Common myeloid progenitor, CD34-positive (primary cell): ENCODE results near the gene ZNF839.
"Not testable (repeated sequence)": the region's sequence is repeated elsewhere in the genome, so short reads cannot be mapped to it uniquely, and the experiment has no call there.

Experiments used
- CTCF ChIA-PET: fragments of 350-600 bp; sonication (Branson Sonifier 250); formaldehyde crosslinking; loops from one replicate; lab custom pipeline; 2021; ENCODE audit warnings: antibody characterized with exemption; lab: Charles Lee
- POLR2A ChIA-PET: fragments of 350-600 bp; sonication (Branson Sonifier 250); formaldehyde crosslinking; loops from one replicate; lab custom pipeline; 2021; ENCODE audit warnings: antibody characterized with exemption; lab: Charles Lee
- DNase-seq, 3 donors: peaks; one replicate each; pipeline versions ENCODE4 v3.0.0 to v3.0.0-alpha.2; 2013
- H3K27ac ChIP-seq, 2 experiments: 1 replicate in 1 of 2; 2 replicates in 1 of 2; pipeline ENCODE4 v1.7.0; 2013; ENCODE audit warnings: inconsistent platforms in 2 of 2, low read length in 2 of 2, mild to moderate bottlenecking in 2 of 2, low read depth in 1 of 2, moderate library complexity in 1 of 2; ENCODE audit not compliant: severe bottlenecking in 2 of 2, insufficient read depth in 1 of 2, poor library complexity in 1 of 2
- H3K27me3 ChIP-seq, 5 experiments: replicated peaks in 2 of 5; 1 replicate in 3 of 5; 2 replicates in 2 of 5; pipeline versions ENCODE4 v1.6.1 to v1.7.0; 2013; ENCODE audit warnings: low read length in 4 of 5, mild to moderate bottlenecking in 2 of 5, moderate library complexity in 2 of 5, inconsistent platforms in 1 of 5; ENCODE audit not compliant: insufficient read depth in 5 of 5, control insufficient read depth in 4 of 5
- H3K36me3 ChIP-seq, 4 experiments: 1 replicate in 2 of 4; 2 replicates in 2 of 4; pipeline versions ENCODE4 v1.6.1 to v1.7.0; 2013; ENCODE audit warnings: low read length in 3 of 4, control low read depth in 1 of 4, mild to moderate bottlenecking in 1 of 4; ENCODE audit not compliant: control insufficient read depth in 4 of 4, insufficient read depth in 4 of 4
- H3K4me1 ChIP-seq, 4 experiments: 1 replicate in 3 of 4; 2 replicates in 1 of 4; pipeline versions ENCODE4 v1.6.1 to v1.7.1; 2013; ENCODE audit warnings: low read length in 3 of 4, mild to moderate bottlenecking in 3 of 4, control low read depth in 1 of 4, inconsistent platforms in 1 of 4, moderate library complexity in 1 of 4; ENCODE audit not compliant: control insufficient read depth in 4 of 4, insufficient read depth in 4 of 4; ENCODE audit errors: control extremely low read depth in 1 of 4
- H3K4me3 ChIP-seq, 7 experiments: 1 replicate in 4 of 7; 2 replicates in 3 of 7; pipeline versions ENCODE4 v1.5.1 to v1.7.0; 2013; ENCODE audit warnings: mild to moderate bottlenecking in 7 of 7, low read length in 6 of 7, moderate library complexity in 6 of 7, inconsistent platforms in 2 of 7, low read depth in 2 of 7, control low read depth in 1 of 7; ENCODE audit not compliant: insufficient read depth in 4 of 7, control insufficient read depth in 1 of 7; ENCODE audit errors: extremely low read depth in 1 of 7
- H3K9me3 ChIP-seq, 5 experiments: 1 replicate in 4 of 5; 2 replicates in 1 of 5; pipeline versions ENCODE4 v1.6.1 to v1.7.1; 2013; ENCODE audit warnings: low read length in 4 of 5, mild to moderate bottlenecking in 2 of 5, inconsistent platforms in 1 of 5, low read depth in 1 of 5, moderate library complexity in 1 of 5; ENCODE audit not compliant: control insufficient read depth in 4 of 5, insufficient read depth in 2 of 5; ENCODE audit errors: control extremely low read depth in 1 of 5
- whole genome bisulfite sequencing: methylation state at CpG from one replicate; pipeline ENCODE4 v1.1.5; 2013; ENCODE audit not compliant: insufficient coverage; 5-methylcytosine and 5-hydroxymethylcytosine counted together

ZNF839 gene

DNA sequence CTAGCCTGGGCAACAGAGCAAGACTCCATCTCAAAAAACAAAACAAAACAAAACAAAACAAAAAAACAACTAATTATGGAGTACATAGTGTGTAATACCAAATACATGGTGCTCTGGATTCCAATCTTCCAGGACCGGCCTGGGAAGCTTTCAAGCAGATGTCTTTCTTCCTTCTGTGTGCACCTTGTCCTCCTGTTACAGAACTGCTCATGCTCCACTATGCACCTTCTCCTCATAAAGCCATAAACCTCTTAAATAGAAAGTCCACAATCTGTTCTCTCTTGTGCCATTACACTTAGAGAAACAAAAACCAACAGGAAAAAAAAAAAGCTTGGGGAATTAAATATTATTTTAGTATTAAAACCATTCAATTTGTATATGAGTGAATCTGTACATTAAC, 27.1 kb upstream of the ZNF839 start:
- DNase-seq = no peak
- POLR2A ChIA-PET = interaction anchor here (0.6 kb wide), 1 partner anchor 1918 kb away, joined by 4 read pairs; a partner anchor contains a TSS
- CTCF ChIA-PET = interaction anchor here (0.7 to 2.2 kb wide), 3 partner anchors 8 to 22 kb away, joined by 3 to 6 read pairs (median 3); no protein-coding TSS in a partner anchor

GRCh38 chr14:102293781-102294180, 25.8 kb upstream of the ZNF839 start:
- no peak overlapping the region for H3K27ac ChIP-seq
- no peaks in the 10 kb centered on the region for H3K36me3 ChIP-seq
- 96% methylated on average over 4 of the region's 6 CpGs for WGBS
- POLR2A ChIA-PET = no interaction called here
- DNase-seq = no peak
- H3K9me3 ChIP-seq = no peaks in the 10 kb centered on the region
- H3K4me1 ChIP-seq = no peaks in the 10 kb centered on the region
- H3K27me3 ChIP-seq = no peaks in the 10 kb centered on the region
- CTCF ChIA-PET = no interaction called here
- no peak overlapping the region for H3K4me3 ChIP-seq

More for the DNA sequence above, 27.1 kb upstream of the ZNF839 start:
- peaks cover 0 to 3% (median 0%) of the 10 kb centered on the region in 5 experiments for H3K9me3 ChIP-seq
- 100% methylated on average over 1 of the region's 1 CpG for WGBS
- no peaks in the 10 kb centered on the region for H3K4me1 ChIP-seq
- H3K36me3 ChIP-seq = no peaks in the 10 kb centered on the region
- H3K27ac ChIP-seq = no peak overlapping the region
- H3K27me3 ChIP-seq = no peaks in the 10 kb centered on the region
- H3K4me3 ChIP-seq = no peak overlapping the region

GRCh38 chr14:102295270-102295669, 24.3 kb upstream of the ZNF839 start:
- ChIA-PET POLR2A (interaction anchor here (1.0 kb wide), 1 partner anchor 65 kb away, joined by 3 read pairs; no protein-coding TSS in a partner anchor), CTCF (interaction anchor here (1.0 to 1.6 kb wide), 5 partner anchors 16 to 134 kb away, joined by 3 to 5 read pairs (median 4); no protein-coding TSS in a partner anchor)
- H3K27ac ChIP-seq = no peak overlapping the region

DNA sequence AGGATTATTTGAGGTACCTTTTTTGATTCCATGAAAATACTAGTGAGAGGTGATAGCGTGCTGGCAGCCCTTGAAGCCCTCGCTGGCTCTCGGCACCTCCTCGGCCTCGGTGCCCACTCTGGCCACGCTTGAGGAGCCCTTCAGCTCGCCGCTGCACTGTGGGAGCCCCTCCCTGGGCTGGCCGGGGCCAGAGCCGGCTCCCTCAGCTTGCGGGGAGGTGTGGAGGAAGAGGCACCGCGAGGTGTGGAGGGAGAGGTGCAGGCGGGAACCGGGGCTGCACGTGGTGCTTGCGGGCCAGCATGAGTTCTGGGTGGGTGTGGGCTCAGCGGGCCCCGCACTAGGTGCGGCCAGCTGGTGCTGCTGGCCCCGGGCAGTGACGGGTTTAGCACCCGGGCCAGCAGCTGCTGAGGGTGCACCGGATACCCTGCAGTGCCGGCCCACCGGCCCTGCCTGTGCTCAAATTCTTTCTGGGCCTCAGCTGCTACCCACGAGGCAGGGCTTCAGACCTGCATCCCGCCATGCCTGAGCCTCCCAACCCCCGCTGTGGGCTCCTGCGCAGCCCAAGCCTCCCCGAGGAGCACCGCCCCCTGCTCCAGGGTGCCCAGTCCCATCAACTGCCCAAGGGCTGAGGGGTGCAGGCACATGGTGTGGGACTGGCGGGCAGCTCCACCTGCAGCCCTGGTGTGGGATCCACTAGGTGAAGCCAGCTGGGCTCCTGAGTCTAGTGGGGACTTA, 21.9 kb upstream of the ZNF839 start:
- ChIA-PET CTCF (interaction anchor here (1.2 to 2.6 kb wide), 3 partner anchors 11 to 18 kb away, joined by 4 to 8 read pairs (median 5); no protein-coding TSS in a partner anchor), POLR2A (no interaction called here)
- DNase-seq = no peak
- Histone ChIP-seq H3K4me3 (no peak overlapping the region), H3K36me3 (no peaks in the 10 kb centered on the region), H3K27me3 (no peaks in the 10 kb centered on the region), H3K9me3 (no peaks in the 10 kb centered on the region), H3K4me1 (no peaks in the 10 kb centered on the region), H3K27ac (no peak overlapping the region)
- WGBS = 98% methylated on average over 29 of the region's 33 CpGs

More at GRCh38 chr14:102295270-102295669, 24.3 kb upstream of the ZNF839 start:
- Histone ChIP-seq H3K27me3 (no peaks in the 10 kb centered on the region), H3K4me1 (no peaks in the 10 kb centered on the region), H3K4me3 (no peak overlapping the region), H3K36me3 (no peaks in the 10 kb centered on the region), H3K9me3 (no peaks in the 10 kb centered on the region)
- DNase-seq = peak in 1 of 3 donors; percentile 30
- WGBS = no CpG with 5 or more reads among the region's 3 CpGs

DNA sequence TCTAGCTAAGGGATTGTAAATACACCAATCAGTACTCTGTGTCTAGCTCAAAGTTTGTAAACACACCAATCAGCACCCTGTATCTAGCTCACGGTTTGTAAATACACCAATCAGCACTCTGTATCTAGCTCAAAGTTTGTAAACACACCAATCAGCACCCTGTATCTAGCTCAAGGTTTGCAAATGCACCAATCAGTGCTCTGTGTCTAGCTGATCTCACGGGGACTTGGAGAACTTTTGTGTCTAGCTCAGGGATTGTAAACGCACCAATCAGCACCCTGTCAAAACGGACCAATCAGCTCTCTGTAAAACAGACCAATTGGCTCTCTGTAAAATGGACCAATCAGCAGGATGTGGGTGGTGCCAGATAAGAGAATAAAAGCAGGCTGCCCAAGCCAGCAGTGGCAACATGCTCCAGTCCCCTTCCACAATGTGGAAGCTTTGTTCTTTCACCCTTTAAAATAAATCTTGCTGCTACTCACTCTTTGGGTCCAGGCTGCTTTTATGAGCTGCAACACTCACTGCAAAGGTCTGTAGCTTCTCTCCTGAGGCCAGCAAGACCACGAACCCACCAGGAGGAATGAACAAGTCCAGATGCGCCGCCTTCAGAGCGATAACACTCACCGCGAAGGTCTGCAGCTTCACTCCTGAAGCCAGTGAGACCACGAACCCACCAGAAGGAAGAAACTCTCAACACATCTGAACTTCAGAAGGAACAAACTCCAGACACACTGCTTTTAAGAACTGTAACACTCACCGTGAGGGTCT, 21.1 kb upstream of the ZNF839 start:
- H3K36me3 ChIP-seq, H3K9me3 ChIP-seq, POLR2A ChIA-PET, H3K27ac ChIP-seq, H3K4me3 ChIP-seq, H3K4me1 ChIP-seq, H3K27me3 ChIP-seq: not testable (repeated sequence)
- CTCF ChIA-PET = interaction anchor here (0.6 to 2.6 kb wide), 4 partner anchors 10 to 17 kb away, joined by 3 to 8 read pairs (median 4); no protein-coding TSS in a partner anchor
- 58% methylated on average over 9 of the region's 12 CpGs for WGBS
- peak in 2 of 3 donors; percentile 76 to 87 for DNase-seq

- H3K27ac ChIP-seq = no peak overlapping the region
- no peak for DNase-seq
- ChIA-PET CTCF (interaction anchor here (0.9 to 3.1 kb wide), 2 partner anchors 11 to 20 kb away, joined by 3 to 22 read pairs; no protein-coding TSS in a partner anchor), POLR2A (interaction anchor here (0.6 kb wide), 1 partner anchor 13 kb away, joined by 3 read pairs; no protein-coding TSS in a partner anchor)
- WGBS = no CpG with 5 or more reads among the region's 3 CpGs
- H3K4me1 ChIP-seq = peaks cover 4 to 9% (median 6%) of the 10 kb centered on the region in 4 experiments
- H3K27me3 ChIP-seq = no peaks in the 10 kb centered on the region
- no peak overlapping the region for H3K4me3 ChIP-seq
- H3K36me3 ChIP-seq = no peaks in the 10 kb centered on the region
- no peaks in the 10 kb centered on the region for H3K9me3 ChIP-seq
Measured at GRCh38 chr14:102303664-102304063, 15.9 kb upstream of the ZNF839 start.
